ENCODE measurements around the gene S100A2.

S100A2 gene

DNA sequence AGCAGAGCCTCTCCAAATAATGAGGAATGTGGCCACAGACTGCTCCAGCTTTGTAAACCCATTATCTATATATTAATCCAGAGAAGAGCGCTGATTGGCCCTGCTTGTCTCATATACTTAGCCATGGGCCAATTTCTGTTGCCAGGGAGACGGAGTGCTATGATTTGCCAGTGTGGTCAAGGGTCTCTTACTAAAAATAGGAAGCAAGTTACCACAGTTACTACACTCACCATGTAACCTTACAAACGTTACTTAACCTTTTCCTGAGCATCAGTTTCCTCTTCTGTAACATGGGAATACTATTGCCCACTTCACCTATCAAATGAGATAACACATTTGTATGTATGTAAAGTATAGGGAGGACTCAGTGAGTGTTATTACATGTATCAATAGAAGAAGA is 7.7 kb upstream of the S100A2 start:
- no peak overlapping the region for H3K4me3 ChIP-seq (ENCODE audit: low read depth, low read length)
- no peak for DNase-seq (ENCODE audit: low read depth)
- no peak for TF ChIP-seq CTCF (IDR thresholded peaks at IDR 0.05; ENCODE audit: control insufficient read depth, extremely low read depth, insufficient read depth)

DNA sequence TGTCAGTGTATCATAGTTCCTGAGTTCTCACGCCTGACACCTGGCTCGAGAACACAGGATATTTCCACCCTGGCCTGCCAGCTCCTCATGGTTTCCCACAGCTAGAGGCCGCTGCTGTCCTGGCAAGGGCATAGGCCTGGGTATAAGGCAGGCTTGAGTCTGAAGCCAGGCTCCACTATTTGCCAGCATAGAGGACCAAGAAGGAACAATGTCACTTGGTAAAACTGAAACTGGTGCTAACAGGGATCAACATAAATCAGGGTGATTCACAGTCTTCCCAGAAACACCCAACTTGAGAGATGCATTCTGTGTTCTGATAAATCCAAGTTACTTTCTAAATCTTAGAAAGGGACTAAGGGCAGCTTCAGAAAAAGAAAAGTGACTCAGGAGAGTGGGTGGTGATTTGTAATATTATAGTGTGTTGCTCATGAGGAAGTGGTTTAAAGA is 6.9 kb upstream of the S100A2 start:
- no peak overlapping the region for H3K4me3 ChIP-seq (ENCODE audit: low read depth, low read length)
- TF ChIP-seq CTCF (IDR thresholded peaks at IDR 0.05; ENCODE audit: control insufficient read depth, extremely low read depth, insufficient read depth), result peak; percentile 82
- DNase-seq (ENCODE audit: low read depth), result peak; percentile 32

DNA sequence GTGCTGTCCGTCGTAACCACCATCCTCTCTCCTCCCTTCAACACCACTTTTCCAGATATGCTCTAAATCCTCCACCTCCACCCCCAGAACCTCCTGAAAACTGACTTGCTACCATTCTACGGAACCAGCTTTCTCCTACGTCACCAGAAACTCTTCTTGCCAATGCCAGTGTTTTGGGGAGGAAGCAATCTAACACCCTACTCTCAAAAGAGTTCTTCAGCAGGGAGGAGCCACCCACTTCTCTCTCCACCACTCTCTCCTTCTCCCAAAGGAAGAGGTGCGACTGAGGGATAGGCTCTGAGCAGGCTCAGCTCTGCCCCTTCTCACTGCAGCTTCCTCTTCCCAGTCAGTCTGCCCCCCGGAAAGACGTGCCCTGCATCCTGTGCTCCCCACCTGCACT is 6.1 kb upstream of the S100A2 start:
- no peak for TF ChIP-seq CTCF (IDR thresholded peaks at IDR 0.05; ENCODE audit: control insufficient read depth, extremely low read depth, insufficient read depth)
- DNase-seq (ENCODE audit: low read depth), result no peak
- H3K4me3 ChIP-seq (ENCODE audit: low read depth, low read length), result no peak overlapping the region

- no peak for DNase-seq (ENCODE audit: low read depth)
- no peak for TF ChIP-seq CTCF (IDR thresholded peaks at IDR 0.05; ENCODE audit: control insufficient read depth, extremely low read depth, insufficient read depth)
- no peak overlapping the region for H3K4me3 ChIP-seq (ENCODE audit: low read depth, low read length)
Measured at GRCh38 chr1:153570874-153571273, 5.2 kb upstream of the S100A2 start.

DNA sequence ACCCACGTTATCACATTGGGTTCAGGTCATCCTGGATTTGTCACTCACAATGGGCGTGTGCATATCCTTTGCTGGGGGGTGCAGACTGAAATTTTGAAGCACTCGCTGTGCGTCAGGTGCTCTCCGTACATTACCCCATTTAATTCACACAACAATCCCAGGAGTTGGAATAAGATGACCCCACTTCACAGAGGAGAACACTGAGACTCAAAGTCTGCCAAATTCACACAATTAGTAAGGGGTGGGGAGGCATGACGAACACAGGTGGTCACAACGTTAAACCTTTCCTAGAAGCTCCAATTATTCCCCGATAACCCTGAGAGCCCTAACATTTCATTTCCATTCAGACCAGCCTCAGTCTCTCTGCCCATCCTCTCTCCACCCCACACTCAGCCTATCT is 3.8 kb upstream of the S100A2 start:
- no peak for TF ChIP-seq CTCF (IDR thresholded peaks at IDR 0.05; ENCODE audit: control insufficient read depth, extremely low read depth, insufficient read depth)
- no peak for DNase-seq (ENCODE audit: low read depth)
- H3K4me3 ChIP-seq (ENCODE audit: low read depth, low read length), result no peak overlapping the region

- DNase-seq (ENCODE audit: low read depth), result peak; percentile 22
- H3K4me3 ChIP-seq (ENCODE audit: low read depth, low read length), result peak overlapping the region; percentile 36
- TF ChIP-seq CTCF (IDR thresholded peaks at IDR 0.05; ENCODE audit: control insufficient read depth, extremely low read depth, insufficient read depth), result peak; percentile 97
Measured at GRCh38 chr1:153568367-153569099, 2.9 kb upstream of the S100A2 start.

Data from LNCaP clone FGC (cell line).